Trophoblast cell (in vitro differentiated cells and primary cell): Measurements from ENCODE around the gene NR3C1.
A peak's percentile ranks its signal among the peaks of the same experiment; 100 is the strongest.

Experiments used
- DNase-seq, 2 donors: peaks; one replicate each; pipeline ENCODE4 v3.0.0-alpha.2; 2016
- H2AFZ ChIP-seq: 2 replicates; pipeline ENCODE4 v1.6.1; 2013; ENCODE audit warnings: low read length, moderate library complexity, mild to moderate bottlenecking; ENCODE audit not compliant: insufficient read depth, poor library complexity
- H2AK5ac ChIP-seq: 2 replicates; pipeline ENCODE4 v1.6.1; 2013; ENCODE audit warnings: mild to moderate bottlenecking, low read length
- H2BK120ac ChIP-seq: 2 replicates; pipeline ENCODE4 v1.6.1; 2013; ENCODE audit warnings: low read length, mild to moderate bottlenecking, moderate library complexity; ENCODE audit not compliant: insufficient read depth, poor library complexity
- H2BK12ac ChIP-seq: 2 replicates; pipeline ENCODE4 v1.6.1; 2013; ENCODE audit warnings: mild to moderate bottlenecking, low read length, moderate library complexity
- H2BK5ac ChIP-seq: 2 replicates; pipeline ENCODE4 v1.6.1; 2013; ENCODE audit warnings: low read length, low read depth, moderate library complexity, mild to moderate bottlenecking; ENCODE audit not compliant: poor library complexity
- H3K14ac ChIP-seq: 2 replicates; pipeline ENCODE4 v1.6.1; 2013; ENCODE audit warnings: mild to moderate bottlenecking, low read length
- H3K18ac ChIP-seq: 2 replicates; pipeline ENCODE4 v1.6.1; 2013; ENCODE audit warnings: mild to moderate bottlenecking, low read length
- H3K23ac ChIP-seq: 2 replicates; pipeline ENCODE4 v1.6.1; 2013; ENCODE audit warnings: low read length
- H3K27ac ChIP-seq: 2 replicates; pipeline ENCODE4 v1.5.1; 2013; ENCODE audit warnings: low read depth, mild to moderate bottlenecking, inconsistent platforms, low read length, moderate library complexity
- H3K27me3 ChIP-seq: 2 replicates; pipeline ENCODE4 v1.6.1; 2013; ENCODE audit warnings: inconsistent platforms, mild to moderate bottlenecking, low read length, moderate library complexity; ENCODE audit not compliant: insufficient read depth
- H3K36me3 ChIP-seq, 2 experiments: 1 replicate in 1 of 2; 2 replicates in 1 of 2; pipeline ENCODE4 v1.6.1; 2013; ENCODE audit warnings: low read length in 2 of 2, mild to moderate bottlenecking in 2 of 2, moderate library complexity in 1 of 2; ENCODE audit not compliant: insufficient read depth in 2 of 2, control insufficient read depth in 1 of 2
- H3K4ac ChIP-seq: 2 replicates; pipeline ENCODE4 v1.6.1; 2013; ENCODE audit warnings: low read depth, mild to moderate bottlenecking, low read length, moderate library complexity
- H3K4me1 ChIP-seq, 2 experiments: 1 replicate in 1 of 2; 2 replicates in 1 of 2; pipeline ENCODE4 v1.6.1; 2013; ENCODE audit warnings: low read length in 2 of 2, mild to moderate bottlenecking in 2 of 2, moderate library complexity in 1 of 2; ENCODE audit not compliant: insufficient read depth in 2 of 2, control insufficient read depth in 1 of 2
- H3K4me2 ChIP-seq: 2 replicates; pipeline ENCODE4 v1.6.1; 2013; ENCODE audit warnings: inconsistent platforms, mild to moderate bottlenecking, low read length, moderate library complexity
- H3K4me3 ChIP-seq: 2 replicates; pipeline ENCODE4 v1.5.1; 2013; ENCODE audit warnings: mild to moderate bottlenecking, low read depth, low read length, inconsistent platforms
- H3K79me1 ChIP-seq: one replicate; pipeline ENCODE4 v1.6.1; 2013; ENCODE audit warnings: low read length
- H3K79me2 ChIP-seq: 2 replicates; pipeline ENCODE4 v1.6.1; 2013; ENCODE audit warnings: low read length, mild to moderate bottlenecking; ENCODE audit not compliant: control insufficient read depth, insufficient read depth, poor library complexity
- H3K9ac ChIP-seq: 2 replicates; pipeline ENCODE4 v1.6.1; 2013; ENCODE audit warnings: mild to moderate bottlenecking, low read length
- H3K9me3 ChIP-seq: 2 replicates; pipeline ENCODE4 v1.6.1; 2013; ENCODE audit warnings: low read depth, mild to moderate bottlenecking, control low read depth, inconsistent platforms, low read length; ENCODE audit not compliant: insufficient read depth
- H4K12ac ChIP-seq: 2 replicates; pipeline ENCODE4 v1.6.1; 2013; ENCODE audit warnings: low read depth, mild to moderate bottlenecking, low read length, moderate library complexity
- H4K8ac ChIP-seq: 2 replicates; pipeline ENCODE4 v1.6.1; 2013; ENCODE audit warnings: low read depth, mild to moderate bottlenecking, low read length, moderate library complexity
- H4K91ac ChIP-seq: one replicate; pipeline ENCODE4 v1.6.1; 2013; ENCODE audit warnings: low read depth, mild to moderate bottlenecking, low read length, moderate library complexity
- WGBS: extraction: QIAGEN DNeasy Blood & Tissue Kit; methylation state at CpG from one replicate; pipeline ENCODE4 v1.1.7; 2013; ENCODE audit warnings: missing lambda C conversion rate; ENCODE audit not compliant: insufficient read length, insufficient coverage; ENCODE audit errors: extremely low coverage; 5-methylcytosine and 5-hydroxymethylcytosine counted together

The NR3C1 gene

GRCh38 chr5:143356855-143357583 is 46.5 kb downstream of the NR3C1 start:
- Histone ChIP-seq H3K4me3 (no peak overlapping the region), H3K9ac (no peak overlapping the region), H3K79me2 (no peaks in the 10 kb centered on the region), H3K27ac (no peak overlapping the region), H3K9me3 (no peaks in the 10 kb centered on the region), H4K12ac (no peak overlapping the region), H3K14ac (no peak overlapping the region), H3K79me1 (no peaks in the 10 kb centered on the region), H3K18ac (no peak overlapping the region), H2BK5ac (no peak overlapping the region), H3K27me3 (no peaks in the 10 kb centered on the region), H4K8ac (no peak overlapping the region), H3K4ac (no peak overlapping the region), H3K4me2 (no peak overlapping the region), H2AK5ac (no peak overlapping the region), H2BK120ac (no peak overlapping the region), H3K36me3 (no peaks in the 10 kb centered on the region), H4K91ac (no peak overlapping the region), H2AFZ (no peak overlapping the region), H2BK12ac (no peak overlapping the region), H3K4me1 (no peaks in the 10 kb centered on the region), H3K23ac (no peak overlapping the region)
- no CpG with 5 or more reads among the region's 4 CpGs for WGBS
- DNase-seq: no peak

GRCh38 chr5:143355710-143356109 is 47.8 kb downstream of the NR3C1 start:
- no peak overlapping the region for H4K12ac ChIP-seq
- H3K36me3 ChIP-seq: no peaks in the 10 kb centered on the region
- no peak overlapping the region for H3K14ac ChIP-seq
- H3K4ac ChIP-seq: no peak overlapping the region
- no peak overlapping the region for H3K23ac ChIP-seq
- no peaks in the 10 kb centered on the region for H3K79me1 ChIP-seq
- H2AFZ ChIP-seq: no peak overlapping the region
- H2BK120ac ChIP-seq: no peak overlapping the region
- no peaks in the 10 kb centered on the region for H3K27me3 ChIP-seq
- no peak overlapping the region for H2AK5ac ChIP-seq
- H3K4me3 ChIP-seq: no peak overlapping the region
- H3K4me2 ChIP-seq: no peak overlapping the region
- H3K9ac ChIP-seq: no peak overlapping the region
- no peaks in the 10 kb centered on the region for H3K79me2 ChIP-seq
- no peaks in the 10 kb centered on the region for H3K9me3 ChIP-seq
- no peaks in the 10 kb centered on the region for H3K4me1 ChIP-seq
- no peak overlapping the region for H2BK5ac ChIP-seq
- no peak overlapping the region for H2BK12ac ChIP-seq
- no peak overlapping the region for H4K91ac ChIP-seq
- DNase-seq: peak; percentile 65 to 66
- H3K27ac ChIP-seq: no peak overlapping the region
- no peak overlapping the region for H3K18ac ChIP-seq
- no peak overlapping the region for H4K8ac ChIP-seq

- Histone ChIP-seq H2BK12ac (no peak overlapping the region), H3K18ac (no peak overlapping the region)
These were observed 49.5 kb downstream of the NR3C1 start for GRCh38 chr5:143354025-143354424.

GRCh38 chr5:143352691-143353090 is 50.8 kb downstream of the NR3C1 start:
- no peak overlapping the region for H3K14ac ChIP-seq
- H3K4me1 ChIP-seq: no peaks in the 10 kb centered on the region
- no peak overlapping the region for H2BK120ac ChIP-seq
- DNase-seq: no peak
- H4K12ac ChIP-seq: no peak overlapping the region
- H3K27me3 ChIP-seq: no peaks in the 10 kb centered on the region
- no peak overlapping the region for H2BK12ac ChIP-seq
- no peak overlapping the region for H3K4ac ChIP-seq
- no peak overlapping the region for H3K27ac ChIP-seq
- H3K36me3 ChIP-seq: no peaks in the 10 kb centered on the region
- H3K4me2 ChIP-seq: no peak overlapping the region
- H3K18ac ChIP-seq: no peak overlapping the region
- no peak overlapping the region for H2AK5ac ChIP-seq
- H4K91ac ChIP-seq: no peak overlapping the region
- H4K8ac ChIP-seq: no peak overlapping the region
- H2AFZ ChIP-seq: no peak overlapping the region
- no peaks in the 10 kb centered on the region for H3K79me1 ChIP-seq
- no peak overlapping the region for H3K4me3 ChIP-seq
- H3K9ac ChIP-seq: no peak overlapping the region
- WGBS: no CpG with 5 or more reads among the region's 1 CpG
- H3K23ac ChIP-seq: no peak overlapping the region
- H3K9me3 ChIP-seq: no peaks in the 10 kb centered on the region
- no peak overlapping the region for H2BK5ac ChIP-seq
- H3K79me2 ChIP-seq: no peaks in the 10 kb centered on the region

More at GRCh38 chr5:143354025-143354424, 49.5 kb downstream of the NR3C1 start:
- Histone ChIP-seq H4K91ac (no peak overlapping the region), H3K9ac (no peak overlapping the region), H2BK5ac (no peak overlapping the region), H3K4me1 (no peaks in the 10 kb centered on the region), H3K79me1 (no peaks in the 10 kb centered on the region), H4K8ac (no peak overlapping the region), H3K9me3 (no peaks in the 10 kb centered on the region), H2AK5ac (no peak overlapping the region), H4K12ac (no peak overlapping the region), H2BK120ac (no peak overlapping the region), H3K36me3 (no peaks in the 10 kb centered on the region), H2AFZ (no peak overlapping the region), H3K23ac (no peak overlapping the region), H3K4ac (no peak overlapping the region), H3K4me3 (no peak overlapping the region), H3K14ac (no peak overlapping the region), H3K4me2 (no peak overlapping the region), H3K27me3 (no peaks in the 10 kb centered on the region), H3K27ac (no peak overlapping the region), H3K79me2 (no peaks in the 10 kb centered on the region)
- DNase-seq: no peak
- WGBS: no CpG with 5 or more reads among the region's 3 CpGs
